ENCODE data around the gene CPHXL. TPM values are rescaled to one million over a fixed set of nuclear protein-coding genes. Genes with fewer than 3 reads are reported as not detected.

CPHXL gene
- total RNA-seq, 4 donors from 2014 or later, result not detected

DNA sequence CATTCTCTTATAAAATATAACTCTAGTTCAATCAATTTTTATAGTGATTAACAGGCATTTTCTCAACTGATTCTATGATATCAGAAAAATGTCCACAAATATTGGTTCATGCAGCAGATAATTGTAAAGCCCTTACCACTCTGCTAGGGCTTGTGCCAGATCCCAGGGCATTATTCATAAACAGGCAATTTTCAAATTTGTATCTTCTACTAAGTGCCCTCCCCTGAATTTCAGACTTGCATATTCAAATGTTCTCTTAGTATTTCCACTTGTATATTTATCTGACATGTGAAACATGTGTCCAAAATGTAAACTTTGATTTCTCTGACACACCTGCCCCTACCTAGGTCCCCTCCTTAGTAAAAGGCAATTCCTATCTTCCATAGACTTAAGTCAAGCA, 58.8 kb downstream of the CPHXL start:
- Histone ChIP-seq H3K27ac (no peak overlapping the region), H3K4me1 (no peaks in the 10 kb centered on the region), H3K4me3 (no peak overlapping the region), H3K9me3 (no peaks in the 10 kb centered on the region), H3K27me3 (no peaks in the 10 kb centered on the region), H3K36me3 (no peaks in the 10 kb centered on the region)
- TF ChIP-seq, protein P1, sequence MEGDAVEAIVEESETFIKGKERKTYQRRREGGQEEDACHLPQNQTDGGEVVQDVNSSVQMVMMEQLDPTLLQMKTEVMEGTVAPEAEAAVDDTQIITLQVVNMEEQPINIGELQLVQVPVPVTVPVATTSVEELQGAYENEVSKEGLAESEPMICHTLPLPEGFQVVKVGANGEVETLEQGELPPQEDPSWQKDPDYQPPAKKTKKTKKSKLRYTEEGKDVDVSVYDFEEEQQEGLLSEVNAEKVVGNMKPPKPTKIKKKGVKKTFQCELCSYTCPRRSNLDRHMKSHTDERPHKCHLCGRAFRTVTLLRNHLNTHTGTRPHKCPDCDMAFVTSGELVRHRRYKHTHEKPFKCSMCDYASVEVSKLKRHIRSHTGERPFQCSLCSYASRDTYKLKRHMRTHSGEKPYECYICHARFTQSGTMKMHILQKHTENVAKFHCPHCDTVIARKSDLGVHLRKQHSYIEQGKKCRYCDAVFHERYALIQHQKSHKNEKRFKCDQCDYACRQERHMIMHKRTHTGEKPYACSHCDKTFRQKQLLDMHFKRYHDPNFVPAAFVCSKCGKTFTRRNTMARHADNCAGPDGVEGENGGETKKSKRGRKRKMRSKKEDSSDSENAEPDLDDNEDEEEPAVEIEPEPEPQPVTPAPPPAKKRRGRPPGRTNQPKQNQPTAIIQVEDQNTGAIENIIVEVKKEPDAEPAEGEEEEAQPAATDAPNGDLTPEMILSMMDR (IDR thresholded peaks at IDR 0.05), result no peak
- TF ChIP-seq POLR2A (IDR thresholded peaks at IDR 0.05), result no peak
- intact Hi-C loops (cut with DNase I), result no loop called here
- DNase-seq, result no peak

Small RNAs within 50 kb of the gene (small RNA-seq; reads per million reads assigned to genes)
- 0 reads per million in 4 donors for gene RN7SL520P

Other genes starting within 250 kb of the CPHXL start
- gene CHST6, start 231.0 kb downstream of the CPHXL start, total RNA-seq, result 1 to 10 TPM in 3 of 4 donors, under 1 TPM in 1; 0.97 to 6.9 (median 4.2) TPM
- under 1 TPM in 1 of 4 donors, not detected in 3; 0.19 TPM for gene CHST5, start 190.4 kb downstream of the CPHXL start, total RNA-seq
- gene TMEM231, start 170.2 kb downstream of the CPHXL start, total RNA-seq, result 1 to 10 TPM; 1.2 to 4.2 (median 1.9) TPM
- 10 to 100 TPM; 47.4 to 75.0 (median 65.2) TPM for gene GABARAPL2, start 160.1 kb downstream of the CPHXL start, total RNA-seq
- gene ADAT1, start 103.2 kb downstream of the CPHXL start, total RNA-seq, result 10 to 100 TPM; 17.9 to 35.2 (median 25.3) TPM
- gene KARS1, start 78.8 kb downstream of the CPHXL start, total RNA-seq, result 100 to 1,000 TPM in 3 of 4 donors, 10 to 100 TPM in 1; 85.7 to 130 (median 123) TPM
- gene TERF2IP, start 78.7 kb downstream of the CPHXL start, total RNA-seq, result 10 to 100 TPM; 32.8 to 42.3 (median 36.3) TPM
- gene CPHXL2, start 49.5 kb downstream of the CPHXL start, total RNA-seq, result not detected
- not detected for gene DUXB, start 25.0 kb downstream of the CPHXL start, total RNA-seq